ENCODE measurements around the gene SH3RF3. TPM values are rescaled to one million over a fixed set of nuclear protein-coding genes. Genes with fewer than 3 reads are reported as not detected.

The SH3RF3 gene
- total and polyA plus RNA-seq, 2 of the 13 experiments (the other 11 are each of a cell fraction or from before 2014, with no cell fraction given): 0.04 TPM; not detected in 1

DNA sequence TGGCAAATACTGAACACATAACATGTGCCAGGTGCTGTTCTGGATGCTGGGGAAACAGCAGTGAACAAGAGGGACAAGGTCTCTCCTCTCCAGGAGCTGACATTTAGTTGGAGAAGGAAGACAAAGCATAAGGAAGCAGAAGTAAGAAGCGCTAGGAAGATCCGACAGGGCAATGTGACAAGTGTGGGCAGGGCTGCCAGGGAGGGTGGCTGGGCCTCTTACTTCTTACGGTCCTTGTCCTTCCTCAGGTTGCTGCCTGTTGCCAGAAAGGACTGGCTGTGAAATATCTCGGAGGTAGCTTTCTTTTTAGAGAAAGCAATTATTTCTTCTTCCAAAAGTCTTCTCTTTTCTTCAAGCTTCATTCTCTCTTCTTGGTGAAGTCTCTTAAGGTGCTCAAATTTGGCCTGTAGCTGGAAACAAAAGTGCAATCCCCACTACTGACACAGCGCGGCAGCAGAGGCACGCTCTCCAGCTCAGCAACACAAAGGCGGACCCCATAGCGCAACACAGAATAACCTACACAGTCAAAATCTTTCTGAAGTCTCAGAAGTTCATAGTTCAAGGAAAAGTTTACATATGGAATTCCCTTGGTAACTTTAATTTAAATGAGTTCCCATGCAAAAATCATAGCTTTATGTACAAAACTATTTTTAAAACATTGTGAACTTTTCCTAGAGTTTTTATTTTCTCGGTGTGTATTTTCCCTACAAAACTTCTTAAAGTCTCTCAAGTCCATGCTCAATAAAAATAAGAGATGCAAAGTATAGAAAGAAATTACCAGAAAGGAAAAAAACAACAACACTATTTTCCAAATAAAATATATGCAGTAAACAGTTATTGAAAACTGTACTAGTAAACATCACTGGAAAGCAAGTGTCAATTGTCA is 417.1 kb downstream of the SH3RF3 start (continued):
- TF ChIP-seq, protein P1, sequence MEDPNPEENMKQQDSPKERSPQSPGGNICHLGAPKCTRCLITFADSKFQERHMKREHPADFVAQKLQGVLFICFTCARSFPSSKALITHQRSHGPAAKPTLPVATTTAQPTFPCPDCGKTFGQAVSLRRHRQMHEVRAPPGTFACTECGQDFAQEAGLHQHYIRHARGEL (CRISPR knock-in tag; IDR thresholded peaks at IDR 0.05): 0 out of 2 replicates have a peak, but pooled peaks have one; percentile 43
- TF ChIP-seq, protein P2, sequence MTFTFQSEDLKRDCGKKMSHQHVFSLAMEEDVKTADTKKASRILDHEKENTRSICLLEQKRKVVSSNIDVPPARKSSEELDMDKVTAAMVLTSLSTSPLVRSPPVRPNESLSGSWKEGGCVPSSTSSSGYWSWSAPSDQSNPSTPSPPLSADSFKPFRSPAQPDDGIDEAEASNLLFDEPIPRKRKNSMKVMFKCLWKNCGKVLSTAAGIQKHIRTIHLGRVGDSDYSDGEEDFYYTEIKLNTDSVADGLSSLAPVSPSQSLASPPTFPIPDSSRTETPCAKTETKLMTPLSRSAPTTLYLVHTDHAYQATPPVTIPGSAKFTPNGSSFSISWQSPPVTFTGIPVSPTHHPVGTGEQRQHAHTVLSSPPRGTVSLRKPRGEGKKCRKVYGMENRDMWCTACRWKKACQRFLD (CRISPR knock-in tag; IDR thresholded peaks at IDR 0.05; ENCODE audit: borderline replicate concordance): no peak
- no peak for TF ChIP-seq BRCA1 (CRISPR knock-in tag; IDR thresholded peaks at IDR 0.05)
- TF ChIP-seq ELF4 (CRISPR knock-in tag; IDR thresholded peaks at IDR 0.05; ENCODE audit: borderline replicate concordance): no peak
- TF ChIP-seq ZNF30 (CRISPR knock-in tag; IDR thresholded peaks at IDR 0.05): no peak
- no peak for TF ChIP-seq SP1 (IDR thresholded peaks at IDR 0.05)
- no peak for TF ChIP-seq SP1 (CRISPR knock-in tag; IDR thresholded peaks at IDR 0.05)
- TF ChIP-seq MEIS2 (CRISPR knock-in tag; IDR thresholded peaks at IDR 0.05): no peak
- TF ChIP-seq ZFP36 (IDR thresholded peaks at IDR 0.05; ENCODE audit: borderline replicate concordance, low read depth, low read length, partially characterized antibody): no peak
- TF ChIP-seq, protein P3, sequence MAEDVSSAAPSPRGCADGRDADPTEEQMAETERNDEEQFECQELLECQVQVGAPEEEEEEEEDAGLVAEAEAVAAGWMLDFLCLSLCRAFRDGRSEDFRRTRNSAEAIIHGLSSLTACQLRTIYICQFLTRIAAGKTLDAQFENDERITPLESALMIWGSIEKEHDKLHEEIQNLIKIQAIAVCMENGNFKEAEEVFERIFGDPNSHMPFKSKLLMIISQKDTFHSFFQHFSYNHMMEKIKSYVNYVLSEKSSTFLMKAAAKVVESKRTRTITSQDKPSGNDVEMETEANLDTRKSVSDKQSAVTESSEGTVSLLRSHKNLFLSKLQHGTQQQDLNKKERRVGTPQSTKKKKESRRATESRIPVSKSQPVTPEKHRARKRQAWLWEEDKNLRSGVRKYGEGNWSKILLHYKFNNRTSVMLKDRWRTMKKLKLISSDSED (CRISPR knock-in tag; IDR thresholded peaks at IDR 0.05): no peak
- TF ChIP-seq MAFG (CRISPR knock-in tag; IDR thresholded peaks at IDR 0.05): no peak
- TF ChIP-seq ISL2 (CRISPR knock-in tag; IDR thresholded peaks at IDR 0.05): 0 out of 2 replicates have a peak, but pooled peaks have one; percentile 21
- no peak for TF ChIP-seq FOXC1 (CRISPR knock-in tag; IDR thresholded peaks at IDR 0.05; ENCODE audit: borderline replicate concordance)
- TF ChIP-seq ZNF562 (CRISPR knock-in tag; IDR thresholded peaks at IDR 0.05; ENCODE audit: borderline replicate concordance): no peak
- no peak for TF ChIP-seq ZNF629 (CRISPR knock-in tag; conservative IDR thresholded peaks at IDR 0.05)
- TF ChIP-seq ZNF282 (IDR thresholded peaks at IDR 0.05; ENCODE audit: partially characterized antibody): no peak
- TF ChIP-seq SMYD3 (CRISPR knock-in tag; IDR thresholded peaks at IDR 0.05): no peak
- TF ChIP-seq, protein P4, sequence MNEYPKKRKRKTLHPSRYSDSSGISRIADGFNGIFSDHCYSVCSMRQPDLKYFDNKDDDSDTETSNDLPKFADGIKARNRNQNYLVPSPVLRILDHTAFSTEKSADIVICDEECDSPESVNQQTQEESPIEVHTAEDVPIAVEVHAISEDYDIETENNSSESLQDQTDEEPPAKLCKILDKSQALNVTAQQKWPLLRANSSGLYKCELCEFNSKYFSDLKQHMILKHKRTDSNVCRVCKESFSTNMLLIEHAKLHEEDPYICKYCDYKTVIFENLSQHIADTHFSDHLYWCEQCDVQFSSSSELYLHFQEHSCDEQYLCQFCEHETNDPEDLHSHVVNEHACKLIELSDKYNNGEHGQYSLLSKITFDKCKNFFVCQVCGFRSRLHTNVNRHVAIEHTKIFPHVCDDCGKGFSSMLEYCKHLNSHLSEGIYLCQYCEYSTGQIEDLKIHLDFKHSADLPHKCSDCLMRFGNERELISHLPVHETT (CRISPR knock-in tag; conservative IDR thresholded peaks at IDR 0.05): no peak
- no peak for TF ChIP-seq ISX (CRISPR knock-in tag; conservative IDR thresholded peaks at IDR 0.05)
- TF ChIP-seq, protein P5, sequence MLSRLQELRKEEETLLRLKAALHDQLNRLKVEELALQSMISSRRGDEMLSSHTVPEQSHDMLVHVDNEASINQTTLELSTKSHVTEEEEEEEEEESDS (CRISPR knock-in tag; IDR thresholded peaks at IDR 0.05; ENCODE audit: borderline replicate concordance): no peak
- TF ChIP-seq, protein P6, sequence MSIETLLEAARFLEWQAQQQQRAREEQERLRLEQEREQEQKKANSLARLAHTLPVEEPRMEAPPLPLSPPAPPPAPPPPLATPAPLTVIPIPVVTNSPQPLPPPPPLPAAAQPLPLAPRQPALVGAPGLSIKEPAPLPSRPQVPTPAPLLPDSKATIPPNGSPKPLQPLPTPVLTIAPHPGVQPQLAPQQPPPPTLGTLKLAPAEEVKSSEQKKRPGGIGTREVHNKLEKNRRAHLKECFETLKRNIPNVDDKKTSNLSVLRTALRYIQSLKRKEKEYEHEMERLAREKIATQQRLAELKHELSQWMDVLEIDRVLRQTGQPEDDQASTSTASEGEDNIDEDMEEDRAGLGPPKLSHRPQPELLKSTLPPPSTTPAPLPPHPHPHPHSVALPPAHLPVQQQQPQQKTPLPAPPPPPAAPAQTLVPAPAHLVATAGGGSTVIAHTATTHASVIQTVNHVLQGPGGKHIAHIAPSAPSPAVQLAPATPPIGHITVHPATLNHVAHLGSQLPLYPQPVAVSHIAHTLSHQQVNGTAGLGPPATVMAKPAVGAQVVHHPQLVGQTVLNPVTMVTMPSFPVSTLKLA (IDR thresholded peaks at IDR 0.05): no peak
- TF ChIP-seq ZNF350 (CRISPR knock-in tag; IDR thresholded peaks at IDR 0.05; ENCODE audit: borderline replicate concordance, low read depth): no peak
- 0 out of 2 replicates have a peak, but pooled peaks have one; percentile 44 for TF ChIP-seq ZMYM4 (CRISPR knock-in tag; IDR thresholded peaks at IDR 0.05)
- TF ChIP-seq ZSCAN22 (CRISPR knock-in tag; IDR thresholded peaks at IDR 0.05): no peak
- no peak for TF ChIP-seq WIZ (CRISPR knock-in tag; IDR thresholded peaks at IDR 0.05)
- peak; percentile 46 for TF ChIP-seq FOSL2 (CRISPR knock-in tag; IDR thresholded peaks at IDR 0.05)
